ENCODE results near the gene BAZ1A.
"Not testable (repeated sequence)": the region's sequence is repeated elsewhere in the genome, so short reads cannot be mapped to it uniquely, and the experiment has no call there.

BAZ1A gene

GRCh38 chr14:34782031-34782430 is 93.1 kb downstream of the BAZ1A start:
- no peak for DNase-seq

GRCh38 chr14:34781242-34781641 is 93.9 kb downstream of the BAZ1A start:
- no peak for DNase-seq

GRCh38 chr14:34780646-34781045 is 94.5 kb downstream of the BAZ1A start:
- no peak for DNase-seq

- no peak for DNase-seq
These were observed 96.4 kb downstream of the BAZ1A start for GRCh38 chr14:34778744-34779143.

GRCh38 chr14:34776611-34777010 is 98.5 kb downstream of the BAZ1A start:
- DNase-seq: no peak

GRCh38 chr14:34775922-34776321 is 99.2 kb downstream of the BAZ1A start:
- no peak for DNase-seq

- DNase-seq: no peak
These were observed 99.8 kb downstream of the BAZ1A start for GRCh38 chr14:34775342-34775741.

GRCh38 chr14:34770901-34771300 is 104.3 kb downstream of the BAZ1A start:
- no peak for DNase-seq

GRCh38 chr14:34766606-34767005 is 108.6 kb downstream of the BAZ1A start:
- no peak for DNase-seq

GRCh38 chr14:34766060-34766459 is 109.1 kb downstream of the BAZ1A start:
- no peak for DNase-seq

GRCh38 chr14:34755215-34755614 is 119.9 kb downstream of the BAZ1A start:
- DNase-seq: no peak

- DNase-seq: no peak
These were observed 120.5 kb downstream of the BAZ1A start for GRCh38 chr14:34754687-34755086.

GRCh38 chr14:34750670-34751069 is 124.5 kb downstream of the BAZ1A start:
- DNase-seq: no peak

- DNase-seq: no peak
These were observed 124.9 kb downstream of the BAZ1A start for GRCh38 chr14:34750233-34750632.

GRCh38 chr14:34749408-34749807 is 125.8 kb downstream of the BAZ1A start:
- DNase-seq: no peak

- no peak for DNase-seq
These were observed 132.7 kb downstream of the BAZ1A start for GRCh38 chr14:34742270-34743115.

- DNase-seq: no peak
These were observed 133.3 kb downstream of the BAZ1A start for GRCh38 chr14:34741840-34742239.

- not testable (repeated sequence) for DNase-seq
These were observed 135.0 kb downstream of the BAZ1A start for GRCh38 chr14:34740139-34740538.

- DNase-seq: not testable (repeated sequence)
These were observed 138.1 kb downstream of the BAZ1A start for GRCh38 chr14:34737079-34737478.

- DNase-seq: no peak
These were observed 141.9 kb downstream of the BAZ1A start for GRCh38 chr14:34733245-34733644.

GRCh38 chr14:34732802-34733201 is 142.4 kb downstream of the BAZ1A start:
- DNase-seq: no peak

GRCh38 chr14:34723867-34724266 is 151.3 kb downstream of the BAZ1A start:
- DNase-seq: no peak

- peak; percentile 58 for DNase-seq
These were observed 152.2 kb downstream of the BAZ1A start for GRCh38 chr14:34722723-34723545.

GRCh38 chr14:34721129-34721528 is 154.0 kb downstream of the BAZ1A start:
- DNase-seq: no peak
